Activated CD4-positive, alpha-beta memory T cell treated with anti-CD3 and anti-CD28 coated beads for 36 hours (primary cell): ENCODE results near the gene ZNF493. TPM values are rescaled to one million over a fixed set of nuclear protein-coding genes. Genes with fewer than 3 reads are reported as not detected.
A peak's percentile ranks its signal among the peaks of the same experiment; 100 is the strongest.

Source experiments
- CTCF ChIA-PET: fragments of 350-600 bp; sonication (Branson Sonifier 250); formaldehyde crosslinking; loops from one replicate; lab custom pipeline; 2021; ENCODE audit warnings: antibody characterized with exemption, inconsistent platforms; lab: Charles Lee
- POLR2A ChIA-PET: fragments of 350-600 bp; sonication (Branson Sonifier 250); formaldehyde crosslinking; loops from one replicate; lab custom pipeline; 2021; ENCODE audit warnings: antibody characterized with exemption; lab: Charles Lee
- DNase-seq: peaks from one replicate; pipeline ENCODE4 v3.0.0-alpha.2; 2020
- H3K27ac Mint-ChIP-seq: one replicate; pipeline ENCODE4 v1.8.0; 2021; ENCODE audit warnings: mixed read lengths
- H3K27me3 Mint-ChIP-seq: one replicate; pipeline ENCODE4 v1.8.0; 2021; ENCODE audit warnings: mixed read lengths
- H3K36me3 Mint-ChIP-seq: one replicate; pipeline ENCODE4 v1.8.0; 2021; ENCODE audit warnings: mixed read lengths
- H3K4me1 Mint-ChIP-seq: one replicate; pipeline ENCODE4 v1.8.0; 2021; ENCODE audit warnings: low read depth, mixed read lengths
- H3K4me3 Mint-ChIP-seq: one replicate; pipeline ENCODE4 v1.8.0; 2021; ENCODE audit warnings: mild to moderate bottlenecking, mixed read lengths
- H3K9me3 Mint-ChIP-seq: one replicate; pipeline ENCODE4 v1.8.0; 2021; ENCODE audit warnings: mixed read lengths
- intact Hi-C: fragments of 100-400 bp; cut with micrococcal nuclease; formaldehyde crosslinking; loops from one replicate; pipeline ENCODE4 v1.15.1; 2023
- total RNA-seq, 2 experiments: library from RNA; stranded (reverse); gene quantifications; one replicate each; pipeline ENCODE4 v1.2.3, GENCODE V29; 2021

Gene ZNF493
- total RNA-seq, 2 experiments from 2014 or later, result 9.6 to 11.1 TPM

GRCh38 chr19:21466627-21467026 is 69.7 kb downstream of the ZNF493 start:
- ChIA-PET CTCF (interaction anchor here (1.0 to 1.8 kb wide), 2 partner anchors 17 to 264 kb away, joined by 3 to 4 read pairs; no protein-coding TSS in a partner anchor), POLR2A (no interaction called here)
- Mint-ChIP-seq H3K27ac (no peak overlapping the region), H3K36me3 (peaks cover 8% of the 10 kb centered on the region), H3K27me3 (peaks cover 13% of the 10 kb centered on the region), H3K4me1 (peaks cover 4% of the 10 kb centered on the region), H3K4me3 (no peak overlapping the region), H3K9me3 (peaks cover 5% of the 10 kb centered on the region)
- intact Hi-C loops, result no loop called here
- no peak for DNase-seq

GRCh38 chr19:21468791-21469190 is 71.9 kb downstream of the ZNF493 start:
- intact Hi-C loops, result no loop called here

GRCh38 chr19:21472507-21472906 is 75.6 kb downstream of the ZNF493 start:
- Mint-ChIP-seq H3K27ac (no peak overlapping the region), H3K27me3 (no peaks in the 10 kb centered on the region), H3K4me3 (no peak overlapping the region), H3K36me3 (no peaks in the 10 kb centered on the region), H3K4me1 (peaks cover 4% of the 10 kb centered on the region), H3K9me3 (no peaks in the 10 kb centered on the region)
- ChIA-PET POLR2A (no interaction called here), CTCF (interaction anchor here (1.4 kb wide), 1 partner anchor 11 kb away, joined by 3 read pairs; no protein-coding TSS in a partner anchor)
- intact Hi-C loops, result loop anchor here (5.0 to 10.0 kb wide), 2 partner anchors 75 to 478 kb away; partner anchors contain the start of gene ZNF493
- DNase-seq, result no peak

More at GRCh38 chr19:21468791-21469190, 71.9 kb downstream of the ZNF493 start:
- CTCF ChIA-PET, result interaction anchor here (1.0 kb wide), 1 partner anchor 14 kb away, joined by 5 read pairs; no protein-coding TSS in a partner anchor
- DNase-seq, result no peak
- Mint-ChIP-seq H3K27me3 (peaks cover 4% of the 10 kb centered on the region), H3K4me3 (no peak overlapping the region), H3K36me3 (peaks cover 2% of the 10 kb centered on the region), H3K27ac (no peak overlapping the region), H3K4me1 (peaks cover under 1% of the 10 kb centered on the region), H3K9me3 (no peaks in the 10 kb centered on the region)
- POLR2A ChIA-PET, result no interaction called here

GRCh38 chr19:21474671-21475181 is 77.8 kb downstream of the ZNF493 start:
- CTCF ChIA-PET, result interaction anchor here (1.7 kb wide), 1 partner anchor 9 kb away, joined by 13 read pairs; no protein-coding TSS in a partner anchor
- no peak overlapping the region for H3K27ac Mint-ChIP-seq
- H3K4me3 Mint-ChIP-seq, result peak overlapping the region; percentile 79
- peak; percentile 94 for DNase-seq
- no peaks in the 10 kb centered on the region for H3K9me3 Mint-ChIP-seq
- H3K4me1 Mint-ChIP-seq, result peaks cover 4% of the 10 kb centered on the region
- intact Hi-C loops, result loop anchor here (5.0 to 10.0 kb wide), 2 partner anchors 77 to 480 kb away; partner anchors contain the start of gene ZNF493
- POLR2A ChIA-PET, result interaction anchor here (0.6 to 1.5 kb wide), 6 partner anchors 8 to 698 kb away, joined by 3 to 6 read pairs (median 4); partner anchors contain the start of genes ZNF429, ZNF66 and ZNF738
- H3K27me3 Mint-ChIP-seq, result no peaks in the 10 kb centered on the region
- H3K36me3 Mint-ChIP-seq, result no peaks in the 10 kb centered on the region

Other genes with a start within 250 kb of the ZNF493 start
- gene ZNF708, start 67.7 kb upstream of the ZNF493 start, total RNA-seq, result 10 to 100 TPM; 10.1 to 11.1 TPM
- gene ZNF738, start 38.1 kb upstream of the ZNF493 start, total RNA-seq, result 10 to 100 TPM; 11.8 to 15.3 TPM
- gene ZNF429, start 108.5 kb downstream of the ZNF493 start, total RNA-seq, result 1 to 10 TPM; 9.0 to 9.5 TPM